ENCODE measurements around the gene CGREF1.

The CGREF1 gene, protein sequence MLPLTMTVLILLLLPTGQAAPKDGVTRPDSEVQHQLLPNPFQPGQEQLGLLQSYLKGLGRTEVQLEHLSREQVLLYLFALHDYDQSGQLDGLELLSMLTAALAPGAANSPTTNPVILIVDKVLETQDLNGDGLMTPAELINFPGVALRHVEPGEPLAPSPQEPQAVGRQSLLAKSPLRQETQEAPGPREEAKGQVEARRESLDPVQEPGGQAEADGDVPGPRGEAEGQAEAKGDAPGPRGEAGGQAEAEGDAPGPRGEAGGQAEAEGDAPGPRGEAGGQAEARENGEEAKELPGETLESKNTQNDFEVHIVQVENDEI

GRCh38 chr2:27118525-27119329, at the start of gene CGREF1:
Gene CGREF1 (minus strand): TSS chr2:27119128. CDS start chr2:27104366, 14,762 bp downstream.
- DNase-seq (ENCODE audit: extremely low read depth in 1 of 2, low read depth in 1 of 2), result no peak

DNA sequence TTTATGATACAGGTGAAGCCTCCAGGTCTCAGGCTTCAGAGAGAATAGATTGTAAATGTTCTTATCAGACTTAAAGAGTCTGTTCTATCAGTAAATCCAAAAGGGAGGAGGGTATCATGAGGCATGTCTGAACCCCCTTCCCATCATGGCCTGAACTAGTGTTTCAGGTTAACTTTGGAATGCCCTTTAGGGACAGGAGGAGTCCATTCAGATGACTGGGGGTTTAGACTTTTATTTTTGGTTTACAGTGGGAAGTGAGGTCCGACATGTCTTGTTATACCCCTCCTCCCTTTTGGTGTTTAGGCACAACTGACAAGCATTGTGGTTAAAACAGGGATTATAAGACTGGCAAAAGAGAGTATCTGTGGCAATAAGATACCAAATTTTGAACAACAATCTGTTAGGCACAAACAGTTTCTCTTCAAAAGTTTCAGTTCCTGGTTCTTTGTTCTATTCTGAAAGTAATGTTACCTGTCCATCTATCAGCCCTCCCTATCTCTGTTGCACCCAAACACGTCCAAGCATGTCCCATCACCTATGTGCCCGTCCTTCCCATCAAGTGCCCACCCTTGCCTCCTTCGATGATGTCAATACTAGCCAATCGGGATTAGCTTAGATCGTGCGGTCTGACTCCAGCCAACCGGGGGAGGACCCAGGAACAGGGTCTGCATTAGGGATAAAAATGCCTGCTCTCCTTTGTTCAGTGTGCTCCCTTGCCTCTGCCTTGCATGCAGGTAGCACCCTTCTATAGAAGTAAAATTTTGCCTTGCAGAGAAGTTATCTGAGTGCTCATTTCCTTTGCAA, 46.2 kb upstream of the CGREF1 start:
- no peak for DNase-seq (ENCODE audit: extremely low read depth in 1 of 2, low read depth in 1 of 2)

- no peak for DNase-seq (ENCODE audit: extremely low read depth in 1 of 2, low read depth in 1 of 2)
These were observed 43.5 kb upstream of the CGREF1 start for GRCh38 chr2:27162151-27163121.

- DNase-seq (ENCODE audit: extremely low read depth in 1 of 2, low read depth in 1 of 2), result no peak
These were observed 41.3 kb upstream of the CGREF1 start for GRCh38 chr2:27160191-27160590.

GRCh38 chr2:27159271-27159670, 40.3 kb upstream of the CGREF1 start:
- DNase-seq (ENCODE audit: extremely low read depth in 1 of 2, low read depth in 1 of 2), result no peak

DNA sequence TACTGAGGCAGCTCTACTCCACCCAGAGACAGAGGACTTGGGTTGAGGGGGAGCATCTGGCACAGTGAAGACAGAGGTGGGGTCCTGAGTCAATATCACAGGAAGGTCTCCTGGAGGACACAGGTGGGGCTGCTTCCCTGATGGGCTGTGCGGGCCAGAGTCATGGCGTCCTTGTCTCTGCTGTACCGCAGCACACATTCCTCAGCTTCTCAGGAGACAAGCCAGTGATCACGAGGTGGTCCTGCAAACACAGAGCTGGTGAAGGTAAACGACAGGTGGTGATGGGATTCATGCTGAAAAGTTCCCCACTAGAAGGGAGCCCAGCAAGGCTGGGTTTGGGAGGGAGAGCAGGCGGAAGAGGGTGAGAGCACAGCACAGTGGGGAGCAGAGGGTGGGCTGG, 39.5 kb upstream of the CGREF1 start:
- DNase-seq (ENCODE audit: extremely low read depth in 1 of 2, low read depth in 1 of 2), result no peak

GRCh38 chr2:27155069-27155520, 36.2 kb upstream of the CGREF1 start:
- DNase-seq (ENCODE audit: extremely low read depth in 1 of 2, low read depth in 1 of 2), result no peak

DNA sequence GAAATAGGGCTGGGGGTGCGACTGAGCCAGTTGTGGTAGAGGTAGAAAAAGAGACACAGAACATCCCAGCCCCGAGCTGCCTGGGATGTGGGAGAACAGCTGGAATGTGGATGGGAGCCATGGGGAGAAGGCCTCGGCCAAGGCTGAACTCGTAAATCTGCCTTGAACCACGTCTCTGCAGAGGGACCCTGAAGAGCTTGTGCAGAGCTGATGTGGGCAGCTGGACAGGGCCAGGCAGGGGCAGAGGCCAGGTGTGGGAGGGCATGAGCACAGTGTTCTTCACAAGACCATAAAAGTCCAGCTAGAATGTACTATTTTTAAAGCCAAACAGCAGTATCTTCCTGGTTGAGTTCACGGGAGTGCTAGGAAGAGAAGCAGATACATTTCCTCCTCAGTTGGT, 35.6 kb upstream of the CGREF1 start:
- DNase-seq (ENCODE audit: extremely low read depth in 1 of 2, low read depth in 1 of 2), result no peak

GRCh38 chr2:27152796-27153464, 34.0 kb upstream of the CGREF1 start:
- DNase-seq (ENCODE audit: extremely low read depth in 1 of 2, low read depth in 1 of 2), result no peak

DNA sequence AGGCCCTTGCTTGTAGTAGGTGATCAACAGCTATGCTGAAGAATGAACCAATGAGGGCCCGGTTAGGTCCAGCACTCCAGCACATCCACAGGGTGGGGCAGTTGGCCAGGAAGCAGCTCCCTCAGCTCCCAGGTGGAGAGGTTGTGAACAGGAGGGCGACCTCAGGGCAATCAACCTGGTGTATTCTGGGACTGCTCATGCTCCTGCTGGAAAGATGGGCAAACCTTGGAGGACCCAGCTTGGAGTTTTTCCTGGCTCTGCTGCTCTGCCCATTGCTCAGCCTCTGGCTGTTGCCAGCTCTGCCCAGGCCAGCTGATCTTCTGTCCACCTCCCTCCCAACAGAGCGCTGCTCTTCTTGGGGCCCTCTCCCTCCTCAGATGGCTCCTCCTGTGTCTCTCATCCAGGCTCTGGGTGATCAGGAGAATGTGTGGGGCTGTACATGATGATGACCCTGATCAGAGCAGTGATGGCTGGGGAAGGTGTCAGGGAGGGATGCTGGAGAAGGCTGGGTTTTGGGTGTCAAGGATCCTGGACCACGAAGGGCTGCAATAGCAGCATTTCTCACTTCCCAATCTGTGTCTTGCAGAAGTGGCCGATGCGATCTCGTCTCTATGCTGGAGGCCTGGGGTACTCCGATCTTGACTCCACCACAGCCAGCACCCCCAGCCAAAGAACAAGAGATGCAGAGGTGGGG, 33.3 kb upstream of the CGREF1 start:
- no peak for DNase-seq (ENCODE audit: extremely low read depth in 1 of 2, low read depth in 1 of 2)

DNA sequence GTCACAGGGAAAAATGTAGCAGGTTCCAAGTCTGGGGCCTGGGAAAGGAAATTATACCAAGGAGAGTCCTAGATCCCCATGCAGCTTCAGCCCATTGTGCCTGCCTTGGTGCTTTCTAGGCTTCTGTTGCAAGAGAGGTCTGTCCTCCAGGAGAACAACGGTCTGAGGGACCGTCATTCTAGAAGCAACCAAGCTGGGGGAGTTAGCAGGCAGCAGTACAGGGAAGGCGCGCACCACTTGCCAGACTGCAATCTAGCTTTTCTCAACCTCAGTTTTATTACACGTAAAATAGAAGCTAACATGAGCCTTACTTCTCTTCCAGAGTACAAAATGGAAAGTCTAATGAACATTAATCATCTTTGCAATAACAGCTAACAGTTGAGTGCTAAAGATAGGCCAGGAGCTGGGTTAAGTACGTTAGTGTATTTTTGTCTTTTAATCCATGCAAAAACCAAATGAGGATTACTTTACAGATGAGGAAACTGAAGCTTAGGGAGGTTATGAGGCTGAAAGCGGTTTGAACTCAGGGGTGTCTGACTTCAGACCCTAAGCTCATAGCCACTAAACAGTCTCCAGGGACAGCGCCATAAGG, 31.8 kb upstream of the CGREF1 start:
- DNase-seq (ENCODE audit: extremely low read depth in 1 of 2, low read depth in 1 of 2), result no peak

DNA sequence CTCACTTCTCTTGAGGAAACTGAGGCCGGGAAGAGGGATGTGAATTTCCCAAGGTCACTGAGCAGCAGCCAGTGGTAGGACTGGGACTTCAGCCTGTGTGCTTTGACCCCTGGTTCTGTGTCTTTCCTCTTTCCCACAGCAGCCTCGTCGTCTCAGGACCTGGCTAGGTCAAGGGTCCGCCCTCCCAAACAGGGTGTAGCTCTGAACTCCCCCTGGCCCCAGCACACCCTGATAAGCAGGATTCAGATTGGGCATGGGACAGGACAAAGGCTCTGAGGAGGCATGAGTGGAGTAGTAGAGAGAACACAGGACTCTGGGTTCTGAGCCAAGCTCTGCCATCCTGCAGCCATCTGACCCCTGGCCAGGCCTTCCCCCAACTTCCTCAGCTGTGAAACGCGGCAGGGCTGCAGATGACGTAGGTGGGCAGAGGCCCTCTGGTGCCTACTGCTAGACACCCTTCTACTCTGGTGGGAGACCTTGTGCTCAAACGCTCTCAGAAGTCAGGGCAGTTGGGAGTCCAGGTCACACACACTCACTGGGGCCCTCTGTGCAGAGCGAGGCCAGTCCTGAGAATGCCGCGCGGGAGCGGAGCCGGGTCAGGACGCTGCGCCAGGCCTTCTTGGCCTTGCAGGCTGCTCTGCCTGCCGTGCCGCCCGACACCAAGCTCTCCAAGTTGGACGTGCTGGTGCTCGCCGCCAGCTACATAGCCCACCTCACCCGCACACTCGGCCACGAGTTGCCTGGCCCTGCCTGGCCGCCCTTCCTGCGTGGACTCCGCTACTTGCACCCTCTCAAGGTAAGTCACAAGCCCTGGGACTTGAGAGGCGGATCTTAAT, 30.9 kb upstream of the CGREF1 start:
- DNase-seq (ENCODE audit: extremely low read depth in 1 of 2, low read depth in 1 of 2), result no peak

DNA sequence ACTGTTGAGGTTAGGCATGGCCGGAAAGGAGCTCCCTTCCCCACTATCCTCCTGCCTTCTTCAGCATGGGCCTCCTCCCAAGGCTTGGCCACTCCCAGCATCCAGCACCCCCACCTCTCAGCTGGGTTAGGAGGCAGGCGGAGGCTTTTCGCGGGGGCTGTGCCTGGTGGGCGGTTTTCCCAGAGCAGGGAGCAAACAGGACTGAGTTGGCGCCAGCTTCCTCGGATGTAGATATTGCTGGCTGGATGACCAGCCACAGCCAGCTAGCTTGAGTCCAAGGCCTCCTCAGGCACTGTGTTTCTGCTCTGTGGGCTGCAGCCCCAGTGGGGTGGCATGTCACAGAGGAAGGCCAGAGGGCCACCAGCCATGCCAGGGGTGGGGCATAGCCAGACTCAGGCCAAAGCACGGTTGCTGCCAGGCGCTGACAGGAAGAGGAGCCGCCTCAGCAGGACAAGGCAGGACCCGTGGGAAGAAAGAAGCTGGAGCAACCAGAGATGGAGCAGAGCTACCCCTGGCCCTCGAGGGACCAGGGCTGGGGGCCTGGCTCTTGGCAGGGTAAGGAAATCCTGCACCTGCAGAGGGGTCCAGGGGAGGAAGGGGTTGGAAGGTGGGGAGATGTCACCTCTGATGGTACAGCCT, 30.0 kb upstream of the CGREF1 start, which contains the start of gene TCF23:
Gene TCF23, plus strand, starts transcription at position 204 of the 639 bp plus-strand sequence. Its CDS starts 130 bp downstream, at position 334.
- no peak for DNase-seq (ENCODE audit: extremely low read depth in 1 of 2, low read depth in 1 of 2)

- DNase-seq (ENCODE audit: extremely low read depth in 1 of 2, low read depth in 1 of 2), result no peak
These were observed 29.0 kb upstream of the CGREF1 start for GRCh38 chr2:27147935-27148334.

DNA sequence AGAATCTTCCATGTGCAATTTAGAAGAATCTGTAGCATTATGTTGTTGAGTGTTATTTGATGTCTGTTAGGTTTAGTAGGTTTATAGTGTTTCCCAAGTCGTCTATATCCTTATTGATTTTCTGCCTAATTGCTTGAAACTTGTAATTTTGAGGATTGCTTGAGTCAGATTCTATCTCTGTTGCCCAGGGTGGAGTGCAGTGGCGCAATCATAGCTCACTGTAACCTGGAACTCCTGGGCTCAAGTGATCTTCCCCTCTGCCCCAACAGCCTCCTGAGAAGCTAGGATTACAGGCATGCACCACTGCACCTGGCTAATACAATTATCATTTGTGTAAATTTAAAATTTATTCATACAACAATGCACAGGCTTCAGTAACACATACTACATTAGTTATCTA, 26.8 kb upstream of the CGREF1 start:
- no peak for DNase-seq (ENCODE audit: extremely low read depth in 1 of 2, low read depth in 1 of 2)

DNA sequence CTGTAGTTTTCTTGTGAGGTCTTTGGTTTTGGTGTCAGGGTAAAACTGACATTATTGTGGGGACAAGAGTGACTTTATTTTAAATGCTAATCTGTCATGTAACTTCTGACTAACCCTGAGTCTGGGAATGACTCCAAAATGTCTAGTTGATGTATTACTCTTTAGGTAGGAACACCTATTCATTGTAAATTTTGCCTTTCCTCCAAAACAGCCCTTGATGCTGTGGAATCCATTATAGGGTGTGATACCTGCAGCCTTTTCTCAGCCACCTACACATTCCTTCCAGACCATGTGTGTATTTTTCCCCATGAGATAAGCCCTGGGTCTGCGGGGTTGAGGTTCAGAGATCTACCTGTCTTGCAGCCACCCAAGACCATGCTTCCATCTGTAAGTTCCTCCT, 24.4 kb upstream of the CGREF1 start:
- DNase-seq (ENCODE audit: extremely low read depth in 1 of 2, low read depth in 1 of 2), result no peak

DNA sequence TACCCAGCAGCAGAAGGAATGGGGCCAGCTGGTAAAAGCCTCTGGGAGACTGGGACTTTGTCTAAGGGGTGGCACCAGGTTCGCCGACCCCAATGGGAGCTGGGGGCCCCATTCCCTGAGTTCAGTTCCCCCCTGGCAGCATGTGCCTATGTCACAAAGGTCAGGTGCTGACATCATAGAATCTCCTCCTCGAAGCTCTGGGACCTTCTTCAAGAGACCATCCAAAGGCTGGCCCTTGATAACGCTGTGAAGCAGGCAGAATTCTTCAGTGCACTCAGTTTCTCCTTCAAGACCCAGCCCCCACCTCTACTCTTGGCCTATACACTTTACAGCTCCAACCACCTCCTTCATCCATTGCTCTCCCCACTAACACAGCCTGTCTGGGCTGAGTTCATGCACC, 20.4 kb upstream of the CGREF1 start, which contains the start of gene PRR30:
Gene PRR30, minus strand, starts transcription at position 101 of the 400 bp plus-strand sequence. CDS start 1,081 bp downstream, outside the sequence.
- DNase-seq (ENCODE audit: extremely low read depth in 1 of 2, low read depth in 1 of 2), result no peak
